GM10248 (cell line): Measurements from ENCODE around the gene MALRD1.
"Not testable (repeated sequence)": the region's sequence is repeated elsewhere in the genome, so short reads cannot be mapped to it uniquely, and the experiment has no call there.

Experiments used
- CTCF ChIA-PET: fragments of 300-600 bp; sonication (Branson Sonifier 250); formaldehyde crosslinking; extraction: SDS; loops from one replicate; lab custom pipeline; 2021; ENCODE audit warnings: antibody characterized with exemption; lab: Yijun Ruan, JAX
- POLR2A ChIA-PET: fragments of 350-650 bp; sonication (Branson Sonifier 250); formaldehyde crosslinking; extraction: SDS; loops from one replicate; lab custom pipeline; 2020; ENCODE audit warnings: antibody characterized with exemption; lab: Yijun Ruan, JAX
- DNase-seq: peaks from one replicate; pipeline ENCODE4 v3.0.0; 2012; ENCODE audit errors: extremely low spot score
- TF ChIP-seq, protein P1 (sequence below): IDR thresholded peaks from 2 replicates; pipeline ENCODE4 v1.5.1; 2012; ENCODE audit warnings: mild to moderate bottlenecking, low read depth; ENCODE audit errors: extremely low read depth, missing control alignments, control extremely low read depth

The MALRD1 gene

DNA sequence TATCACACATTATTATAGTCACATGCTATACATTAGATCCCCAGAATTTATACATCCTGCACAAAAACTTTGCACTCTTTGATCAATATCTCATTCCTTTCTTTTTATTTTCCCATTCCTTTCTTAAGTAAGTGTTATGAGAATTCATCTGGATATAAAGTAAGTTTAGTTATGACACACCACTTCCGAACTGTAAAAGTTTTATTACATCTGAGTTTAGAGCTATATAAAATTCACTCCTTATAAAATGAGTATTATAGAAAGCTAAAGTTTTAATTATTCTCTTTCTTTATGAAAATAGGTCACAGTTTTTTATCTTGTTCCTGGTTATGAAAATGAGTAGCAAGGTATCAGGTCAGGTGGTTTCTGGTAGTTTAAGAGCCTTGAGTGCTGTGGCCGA, 683.0 kb downstream of the MALRD1 start:
- TF ChIP-seq, protein P1, sequence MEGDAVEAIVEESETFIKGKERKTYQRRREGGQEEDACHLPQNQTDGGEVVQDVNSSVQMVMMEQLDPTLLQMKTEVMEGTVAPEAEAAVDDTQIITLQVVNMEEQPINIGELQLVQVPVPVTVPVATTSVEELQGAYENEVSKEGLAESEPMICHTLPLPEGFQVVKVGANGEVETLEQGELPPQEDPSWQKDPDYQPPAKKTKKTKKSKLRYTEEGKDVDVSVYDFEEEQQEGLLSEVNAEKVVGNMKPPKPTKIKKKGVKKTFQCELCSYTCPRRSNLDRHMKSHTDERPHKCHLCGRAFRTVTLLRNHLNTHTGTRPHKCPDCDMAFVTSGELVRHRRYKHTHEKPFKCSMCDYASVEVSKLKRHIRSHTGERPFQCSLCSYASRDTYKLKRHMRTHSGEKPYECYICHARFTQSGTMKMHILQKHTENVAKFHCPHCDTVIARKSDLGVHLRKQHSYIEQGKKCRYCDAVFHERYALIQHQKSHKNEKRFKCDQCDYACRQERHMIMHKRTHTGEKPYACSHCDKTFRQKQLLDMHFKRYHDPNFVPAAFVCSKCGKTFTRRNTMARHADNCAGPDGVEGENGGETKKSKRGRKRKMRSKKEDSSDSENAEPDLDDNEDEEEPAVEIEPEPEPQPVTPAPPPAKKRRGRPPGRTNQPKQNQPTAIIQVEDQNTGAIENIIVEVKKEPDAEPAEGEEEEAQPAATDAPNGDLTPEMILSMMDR, result no peak
- POLR2A ChIA-PET, result no interaction called here
- no peak for DNase-seq
- CTCF ChIA-PET, result no interaction called here

DNA sequence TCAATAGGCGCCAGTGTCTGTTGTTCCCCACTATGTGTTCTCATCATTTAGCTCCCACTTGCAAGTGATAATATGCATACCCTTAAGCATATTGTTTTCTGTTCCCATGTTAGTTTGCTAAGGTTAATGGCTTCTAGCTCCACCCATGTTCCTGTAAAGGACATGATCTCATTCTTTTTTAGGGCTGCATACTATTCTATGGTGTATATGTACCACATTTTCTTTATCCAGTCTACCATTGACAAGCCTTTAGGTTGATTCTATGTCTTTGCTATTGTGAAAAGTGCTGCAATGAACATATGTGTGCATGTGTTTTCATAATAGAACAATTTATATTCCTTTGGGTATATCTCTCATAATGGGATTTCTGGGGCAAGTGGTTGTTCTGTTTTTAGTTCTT, 689.8 kb downstream of the MALRD1 start:
- no peak for DNase-seq
- CTCF ChIA-PET, result no interaction called here
- POLR2A ChIA-PET, result no interaction called here
- TF ChIP-seq, protein P1, result no peak

DNA sequence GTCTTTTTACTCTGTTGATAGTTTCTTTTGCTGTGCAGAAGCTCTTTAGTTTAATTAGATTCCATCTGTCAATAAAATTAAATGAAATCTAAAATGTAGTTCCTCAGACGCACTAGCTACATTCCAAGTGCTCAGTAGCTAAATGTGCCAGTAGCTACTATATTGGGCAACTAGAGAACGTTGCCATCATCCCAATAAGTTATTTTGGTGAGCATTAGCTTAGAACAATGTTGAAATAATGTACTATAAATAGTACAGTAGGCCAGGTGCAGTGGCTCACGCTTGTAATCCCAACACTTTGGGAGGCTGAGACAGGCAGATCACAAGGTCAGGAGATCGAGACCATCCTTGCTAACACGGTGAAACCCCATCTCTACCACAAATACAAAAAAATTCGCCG, 690.6 kb downstream of the MALRD1 start:
- POLR2A ChIA-PET, CTCF ChIA-PET, DNase-seq: not testable (repeated sequence)

DNA sequence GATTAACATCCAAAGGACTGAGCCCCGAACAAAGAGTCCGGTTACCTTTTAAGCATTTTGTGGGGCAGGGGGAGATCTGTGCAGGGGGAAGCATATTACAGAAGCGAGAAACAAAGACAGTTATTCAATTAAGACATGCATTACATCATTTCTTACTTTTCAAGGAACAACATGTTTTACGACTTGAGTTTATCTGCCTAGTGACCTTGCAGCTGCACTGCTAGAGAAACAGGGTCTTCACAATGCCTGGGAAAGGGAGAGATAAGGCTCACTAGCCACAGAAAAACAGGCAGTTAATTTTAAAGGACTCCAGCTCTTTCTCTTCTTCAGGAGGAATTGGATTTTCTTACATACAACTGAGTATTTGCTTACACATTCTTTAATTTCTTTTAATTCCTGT, 693.5 kb downstream of the MALRD1 start:
- DNase-seq, POLR2A ChIA-PET, CTCF ChIA-PET: not testable (repeated sequence)

DNA sequence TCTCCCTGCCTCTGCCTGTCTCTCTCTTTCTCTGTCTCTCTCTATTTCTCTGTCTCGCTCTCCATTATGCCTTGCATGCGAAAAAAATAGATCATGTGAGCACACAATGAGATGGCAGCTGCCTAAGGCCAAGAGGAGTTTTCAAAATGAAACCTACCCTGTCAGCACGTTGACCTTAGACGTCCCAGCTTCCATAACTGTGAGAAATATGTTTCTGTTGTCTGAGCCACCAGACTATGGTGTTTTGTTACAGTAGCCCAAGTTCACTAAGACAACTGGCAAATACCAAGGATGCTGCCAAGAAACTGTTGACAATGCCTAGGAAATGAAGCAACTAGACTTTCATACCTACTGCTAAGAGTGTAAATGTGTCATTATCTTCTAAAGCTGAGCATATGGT, 697.1 kb downstream of the MALRD1 start:
- CTCF ChIA-PET, result no interaction called here
- no peak for DNase-seq

DNA sequence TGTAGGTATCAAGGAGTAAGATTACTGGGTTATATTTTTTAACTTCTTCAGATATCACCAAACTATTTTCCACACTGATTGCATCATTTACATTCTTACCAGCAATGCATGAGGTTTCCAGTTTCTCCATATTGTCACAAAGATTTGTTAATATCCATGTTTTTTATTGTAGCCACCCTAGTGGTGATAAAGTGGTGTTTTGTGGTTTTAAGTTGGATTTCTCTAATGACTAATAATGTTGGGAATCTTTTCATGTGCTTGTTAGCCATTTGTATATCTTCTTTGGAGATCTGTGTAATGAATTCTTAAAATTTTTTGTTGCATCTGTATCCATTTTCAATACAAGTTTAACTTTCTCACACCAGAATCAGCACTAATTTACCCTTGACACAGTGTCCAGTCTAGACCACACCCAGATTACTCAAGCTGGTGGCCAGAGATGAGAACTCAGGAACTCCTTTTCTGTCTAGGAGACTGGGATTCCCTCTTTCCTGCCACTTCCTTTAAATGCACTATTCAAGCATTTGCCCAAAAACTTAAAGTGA, 700.7 kb downstream of the MALRD1 start:
- DNase-seq, result no peak
- ChIA-PET POLR2A (no interaction called here), CTCF (no interaction called here)
- TF ChIP-seq, protein P1, result no peak

More for the DNA sequence above, 697.1 kb downstream of the MALRD1 start:
- POLR2A ChIA-PET, result no interaction called here
- TF ChIP-seq, protein P1, result no peak

DNA sequence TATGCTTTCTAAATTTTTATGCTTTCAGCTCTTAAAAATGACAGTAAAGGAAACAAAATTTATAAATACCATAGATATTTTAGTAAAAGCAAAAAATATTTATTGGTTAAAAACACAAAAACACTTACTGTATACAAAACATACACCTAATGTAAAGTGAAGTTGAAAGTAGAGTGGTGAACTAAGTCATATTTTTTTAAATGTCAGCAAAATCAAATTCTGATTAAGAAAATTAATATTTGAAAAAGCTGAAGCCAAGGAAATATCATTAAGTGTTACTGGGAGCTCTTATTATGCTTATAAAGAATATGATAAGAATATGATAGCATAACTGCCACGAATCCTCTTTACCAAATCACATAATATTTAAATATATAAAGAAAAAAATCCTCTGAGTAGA, 702.4 kb downstream of the MALRD1 start:
- no peak for DNase-seq
- ChIA-PET POLR2A (no interaction called here), CTCF (no interaction called here)
- TF ChIP-seq, protein P1, result no peak

DNA sequence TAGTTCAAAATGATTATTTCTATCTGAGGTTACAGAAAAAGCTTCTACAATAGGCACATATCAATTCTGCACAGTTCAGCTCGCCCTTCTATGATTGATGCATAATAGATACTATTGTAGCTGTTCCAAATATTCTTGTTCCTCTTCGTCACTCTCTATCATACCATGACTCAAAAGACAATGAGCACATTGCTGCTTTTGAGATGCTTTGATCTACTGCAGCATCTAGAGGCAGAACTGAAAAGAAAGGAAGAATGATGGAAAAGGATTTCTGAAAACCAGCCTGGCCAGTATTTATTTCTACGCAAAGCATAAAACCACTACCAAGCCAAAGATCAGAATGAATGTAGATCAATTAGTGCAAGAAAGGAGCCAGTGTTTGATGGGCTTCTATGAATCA, 708.3 kb downstream of the MALRD1 start:
- ChIA-PET POLR2A (no interaction called here), CTCF (no interaction called here)
- TF ChIP-seq, protein P1, result no peak
- DNase-seq, result no peak
